ENCODE results near the gene C2orf72. TPM values are rescaled to one million over a fixed set of nuclear protein-coding genes. Genes with fewer than 3 reads are reported as not detected.

Gene C2orf72
- total RNA-seq, 2 donors from 2014 or later = 42.6 to 54.8 TPM

- intact Hi-C loops (cut with DNase I, micrococcal nuclease) = no loop called here
- DNase-seq (peak in 1 of 2 donors; percentile 54), ATAC-seq (peak; percentile 52)
Measured at GRCh38 chr2:231037731-231038482, 584 bp downstream of the C2orf72 start.

- ATAC-seq (no peak), DNase-seq (no peak)
- intact Hi-C loops (cut with DNase I, micrococcal nuclease) = no loop called here
Measured at GRCh38 chr2:231038483-231039293, 1.4 kb downstream of the C2orf72 start.

- DNase-seq (no peak), ATAC-seq (no peak)
- intact Hi-C loops (cut with DNase I, micrococcal nuclease) = no loop called here
Measured at GRCh38 chr2:231039294-231039664, 2.0 kb downstream of the C2orf72 start.

- ATAC-seq = peak; percentile 52
- peak in 1 of 2 donors; percentile 48 for DNase-seq
- intact Hi-C loops (cut with DNase I, micrococcal nuclease) = no loop called here
Measured at GRCh38 chr2:231039821-231040364, 2.6 kb downstream of the C2orf72 start.

- intact Hi-C loops (cut with DNase I, micrococcal nuclease) = no loop called here
- no peak for DNase-seq
- ATAC-seq = no peak
Measured at GRCh38 chr2:231041061-231041689, 3.9 kb downstream of the C2orf72 start.

GRCh38 chr2:231043796-231044195 is 6.5 kb downstream of the C2orf72 start:
- no peak for DNase-seq
- intact Hi-C loops (cut with DNase I, micrococcal nuclease) = no loop called here
- ATAC-seq = no peak

- intact Hi-C loops (cut with DNase I, micrococcal nuclease) = no loop called here
- DNase-seq (no peak), ATAC-seq (no peak)
Measured at GRCh38 chr2:231046916-231047273, 9.6 kb downstream of the C2orf72 start.

GRCh38 chr2:231047274-231047922 is 10.1 kb downstream of the C2orf72 start:
- intact Hi-C loops (cut with DNase I, micrococcal nuclease) = no loop called here
- ATAC-seq (no peak), DNase-seq (no peak)

GRCh38 chr2:231047923-231048915 is 10.9 kb downstream of the C2orf72 start:
- intact Hi-C loops (cut with DNase I, micrococcal nuclease) = no loop called here
- no peak for DNase-seq
- no peak for ATAC-seq

GRCh38 chr2:231049286-231050017 is 12.1 kb downstream of the C2orf72 start:
- ATAC-seq = no peak
- no peak for DNase-seq
- intact Hi-C loops (cut with DNase I, micrococcal nuclease) = no loop called here

- intact Hi-C loops (cut with DNase I, micrococcal nuclease) = no loop called here
- ATAC-seq (peak; percentile 83), DNase-seq (peak; percentile 81 to 88)
Measured at GRCh38 chr2:231050018-231050901, 12.9 kb downstream of the C2orf72 start.

- peak; percentile 1 for ATAC-seq
- no peak for DNase-seq
Measured at GRCh38 chr2:231051116-231051515, 13.8 kb downstream of the C2orf72 start.

GRCh38 chr2:231052494-231053451 is 15.4 kb downstream of the C2orf72 start:
- peak; percentile 79 to 90 for DNase-seq
- ATAC-seq = peak; percentile 61
- intact Hi-C loops (cut with DNase I, micrococcal nuclease) = no loop called here

More at GRCh38 chr2:231051116-231051515, 13.8 kb downstream of the C2orf72 start:
- intact Hi-C loops (cut with DNase I, micrococcal nuclease) = no loop called here

- DNase-seq = no peak
- no peak for ATAC-seq
- intact Hi-C loops (cut with DNase I, micrococcal nuclease) = no loop called here
Measured at GRCh38 chr2:231053846-231054245, 16.5 kb downstream of the C2orf72 start.

Measured in left colon (tissue), 2 donors.